ENCODE results near the gene STK40.

STK40 gene

GRCh38 chr1:36397083-36397377 lies 11.3 kb upstream of the STK40 start:
- H3K4me3 ChIP-seq (ENCODE audit: severe bottlenecking): peak overlapping the region; percentile 73
- ATAC-seq (ENCODE audit: low read depth) (peak; percentile 65), DNase-seq (ENCODE audit: low spot score) (no peak)
- no peaks in the 10 kb centered on the region for H3K27me3 ChIP-seq (ENCODE audit: insufficient read depth, poor library complexity, severe bottlenecking)
- no peaks in the 10 kb centered on the region for H3K9me3 ChIP-seq (ENCODE audit: severe bottlenecking)
- H3K27ac ChIP-seq (ENCODE audit: poor library complexity, severe bottlenecking): peak overlapping the region; percentile 40
- peaks cover 12% of the 10 kb centered on the region; the same call in 1 of the 2 replicates for H3K36me3 ChIP-seq (ENCODE audit: low read depth)
- TF ChIP-seq, protein P1, sequence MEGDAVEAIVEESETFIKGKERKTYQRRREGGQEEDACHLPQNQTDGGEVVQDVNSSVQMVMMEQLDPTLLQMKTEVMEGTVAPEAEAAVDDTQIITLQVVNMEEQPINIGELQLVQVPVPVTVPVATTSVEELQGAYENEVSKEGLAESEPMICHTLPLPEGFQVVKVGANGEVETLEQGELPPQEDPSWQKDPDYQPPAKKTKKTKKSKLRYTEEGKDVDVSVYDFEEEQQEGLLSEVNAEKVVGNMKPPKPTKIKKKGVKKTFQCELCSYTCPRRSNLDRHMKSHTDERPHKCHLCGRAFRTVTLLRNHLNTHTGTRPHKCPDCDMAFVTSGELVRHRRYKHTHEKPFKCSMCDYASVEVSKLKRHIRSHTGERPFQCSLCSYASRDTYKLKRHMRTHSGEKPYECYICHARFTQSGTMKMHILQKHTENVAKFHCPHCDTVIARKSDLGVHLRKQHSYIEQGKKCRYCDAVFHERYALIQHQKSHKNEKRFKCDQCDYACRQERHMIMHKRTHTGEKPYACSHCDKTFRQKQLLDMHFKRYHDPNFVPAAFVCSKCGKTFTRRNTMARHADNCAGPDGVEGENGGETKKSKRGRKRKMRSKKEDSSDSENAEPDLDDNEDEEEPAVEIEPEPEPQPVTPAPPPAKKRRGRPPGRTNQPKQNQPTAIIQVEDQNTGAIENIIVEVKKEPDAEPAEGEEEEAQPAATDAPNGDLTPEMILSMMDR (IDR thresholded peaks at IDR 0.05; ENCODE audit: poor library complexity, severe bottlenecking): no peak
- H3K4me1 ChIP-seq (ENCODE audit: insufficient read depth, poor library complexity, severe bottlenecking): peaks cover 3% of the 10 kb centered on the region

DNA sequence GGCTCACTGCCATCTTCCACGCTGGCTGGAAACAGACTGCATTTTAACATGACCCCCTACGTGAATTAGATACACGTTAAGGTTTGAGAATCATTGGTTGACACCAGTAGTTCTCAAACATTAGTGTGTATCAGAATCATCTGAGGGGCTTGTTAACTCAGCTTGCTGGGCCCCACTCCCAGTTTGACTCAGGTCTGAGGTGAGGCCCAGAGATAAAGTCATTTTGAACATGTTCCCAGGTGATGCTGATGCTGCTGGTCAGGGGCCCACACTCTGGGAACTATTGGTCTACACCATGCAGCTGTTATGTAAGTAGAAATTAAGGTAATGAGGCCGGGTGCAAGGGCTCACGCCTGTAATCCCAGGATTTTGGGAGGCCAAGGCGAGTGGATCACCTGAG lies 10.6 kb upstream of the STK40 start:
- DNase-seq (ENCODE audit: low spot score) (no peak), ATAC-seq (ENCODE audit: low read depth) (no peak)
- no peaks in the 10 kb centered on the region for H3K9me3 ChIP-seq (ENCODE audit: severe bottlenecking)
- H3K27me3 ChIP-seq (ENCODE audit: insufficient read depth, poor library complexity, severe bottlenecking): no peaks in the 10 kb centered on the region
- peaks cover 12% of the 10 kb centered on the region; the same call in 1 of the 2 replicates for H3K36me3 ChIP-seq (ENCODE audit: low read depth)
- no peak overlapping the region for H3K4me3 ChIP-seq (ENCODE audit: severe bottlenecking)
- H3K27ac ChIP-seq (ENCODE audit: poor library complexity, severe bottlenecking): no peak overlapping the region
- H3K4me1 ChIP-seq (ENCODE audit: insufficient read depth, poor library complexity, severe bottlenecking): peaks cover 3% of the 10 kb centered on the region
- TF ChIP-seq, protein P1 (IDR thresholded peaks at IDR 0.05; ENCODE audit: poor library complexity, severe bottlenecking): no peak

DNA sequence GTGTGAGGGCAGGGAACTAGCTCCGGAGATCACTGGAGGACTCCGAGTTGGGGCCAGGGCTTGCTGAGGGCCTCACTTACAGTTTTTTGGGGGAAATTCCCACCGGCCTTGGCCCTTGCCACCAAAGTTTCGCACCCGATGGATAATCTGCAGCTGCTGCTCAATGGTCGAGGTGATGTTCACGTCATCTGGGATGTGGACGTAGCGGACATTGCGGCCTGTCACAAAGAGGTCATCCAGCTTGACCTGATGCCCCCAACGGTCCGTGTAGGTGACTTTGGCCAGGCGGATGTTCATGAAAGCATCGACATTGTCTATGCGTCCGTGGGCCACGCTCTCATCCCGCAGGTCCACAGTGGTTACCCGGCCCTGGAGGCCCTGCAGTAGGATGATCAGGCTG lies 8.0 kb upstream of the STK40 start:
- H3K27me3 ChIP-seq (ENCODE audit: insufficient read depth, poor library complexity, severe bottlenecking): no peaks in the 10 kb centered on the region
- ATAC-seq (ENCODE audit: low read depth): no peak
- no peak overlapping the region for H3K27ac ChIP-seq (ENCODE audit: poor library complexity, severe bottlenecking)
- DNase-seq (ENCODE audit: low spot score): no peak
- H3K4me1 ChIP-seq (ENCODE audit: insufficient read depth, poor library complexity, severe bottlenecking): peaks cover 3% of the 10 kb centered on the region
- H3K9me3 ChIP-seq (ENCODE audit: severe bottlenecking): no peaks in the 10 kb centered on the region
- no peak overlapping the region for H3K4me3 ChIP-seq (ENCODE audit: severe bottlenecking)
- TF ChIP-seq, protein P1 (IDR thresholded peaks at IDR 0.05; ENCODE audit: poor library complexity, severe bottlenecking): no peak
- peaks cover 12% of the 10 kb centered on the region; the same call in 1 of the 2 replicates for H3K36me3 ChIP-seq (ENCODE audit: low read depth)

DNA sequence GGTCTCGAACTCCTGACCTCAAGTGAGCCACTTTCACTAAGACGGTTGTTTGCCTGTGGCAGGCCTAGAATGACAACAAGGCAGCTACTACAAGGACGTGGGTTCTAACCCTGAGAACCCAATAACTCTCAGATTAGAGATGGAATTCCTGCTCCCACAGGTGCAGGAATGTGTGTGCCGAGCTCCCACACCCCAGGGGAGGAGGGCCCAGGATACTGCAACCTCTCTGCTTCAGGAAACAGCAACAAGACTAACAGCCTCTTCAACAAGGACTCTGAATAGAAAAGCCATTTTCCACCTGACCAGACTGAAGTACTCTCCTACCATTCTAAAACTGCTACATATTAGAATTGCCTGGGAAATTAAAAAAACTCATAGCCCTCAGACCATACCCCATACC lies 7.1 kb upstream of the STK40 start:
- no peak overlapping the region for H3K4me3 ChIP-seq (ENCODE audit: severe bottlenecking)
- H3K27me3 ChIP-seq (ENCODE audit: insufficient read depth, poor library complexity, severe bottlenecking): no peaks in the 10 kb centered on the region
- ATAC-seq (ENCODE audit: low read depth) (no peak), DNase-seq (ENCODE audit: low spot score) (no peak)
- H3K36me3 ChIP-seq (ENCODE audit: low read depth): peaks cover 12% of the 10 kb centered on the region; the same call in 1 of the 2 replicates
- no peaks in the 10 kb centered on the region for H3K9me3 ChIP-seq (ENCODE audit: severe bottlenecking)
- H3K4me1 ChIP-seq (ENCODE audit: insufficient read depth, poor library complexity, severe bottlenecking): no peaks in the 10 kb centered on the region
- no peak overlapping the region for H3K27ac ChIP-seq (ENCODE audit: poor library complexity, severe bottlenecking)
- TF ChIP-seq, protein P1 (IDR thresholded peaks at IDR 0.05; ENCODE audit: poor library complexity, severe bottlenecking): no peak

DNA sequence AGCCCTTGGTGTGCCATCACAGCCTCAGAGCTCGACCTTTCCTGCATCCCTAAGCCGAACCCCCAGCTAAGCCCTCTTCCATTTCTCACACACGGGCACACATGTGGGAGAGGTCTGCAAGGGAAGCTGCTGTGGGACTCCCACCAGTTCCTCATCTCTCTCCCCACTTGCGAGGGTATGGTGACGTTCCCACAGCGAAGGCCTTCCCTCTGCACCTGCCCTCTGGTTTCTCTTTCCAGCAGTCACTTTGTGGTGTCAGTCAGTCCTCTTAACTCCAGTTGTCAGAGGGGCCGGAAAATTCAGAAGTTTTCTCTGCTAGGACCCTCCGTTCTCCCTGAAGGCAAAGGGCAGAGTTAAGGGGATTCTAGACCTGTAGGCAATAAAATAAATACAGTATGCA lies 5.5 kb upstream of the STK40 start:
- H3K9me3 ChIP-seq (ENCODE audit: severe bottlenecking): no peaks in the 10 kb centered on the region
- ATAC-seq (ENCODE audit: low read depth): no peak
- no peak overlapping the region for H3K27ac ChIP-seq (ENCODE audit: poor library complexity, severe bottlenecking)
- H3K4me1 ChIP-seq (ENCODE audit: insufficient read depth, poor library complexity, severe bottlenecking): peaks cover 10% of the 10 kb centered on the region
- TF ChIP-seq, protein P1 (IDR thresholded peaks at IDR 0.05; ENCODE audit: poor library complexity, severe bottlenecking): no peak
- H3K36me3 ChIP-seq (ENCODE audit: low read depth): peaks cover 12% of the 10 kb centered on the region; the same call in 1 of the 2 replicates
- DNase-seq (ENCODE audit: low spot score): no peak
- H3K4me3 ChIP-seq (ENCODE audit: severe bottlenecking): no peak overlapping the region
- no peaks in the 10 kb centered on the region for H3K27me3 ChIP-seq (ENCODE audit: insufficient read depth, poor library complexity, severe bottlenecking)
